ENCODE results near the gene C3orf52. TPM values are rescaled to one million over a fixed set of nuclear protein-coding genes. Genes with fewer than 3 reads are reported as not detected.

The C3orf52 gene
- total and polyA plus RNA-seq, 3 donors from 2014 or later: 5.7 to 13.2 (median 6.8) TPM

GRCh38 chr3:112119962-112120836 lies 34.0 kb downstream of the C3orf52 start:
- Histone ChIP-seq H3K27me3 (no peaks in the 10 kb centered on the region), H3K4me3 (no peak overlapping the region), H3K9me3 (no peaks in the 10 kb centered on the region), H3K4me1 (peaks cover 11% of the 10 kb centered on the region), H3K36me3 (ENCODE audit: low read depth, missing control alignments) (no peaks in the 10 kb centered on the region), H3K27ac (no peak overlapping the region)
- DNase-seq: no peak
- intact Hi-C loops (cut with DNase I; ENCODE audit: low total_unique reads): no loop called here
- 70 to 73% methylated on average over 9 of the region's 9 CpGs for WGBS, 2 donors
- TF ChIP-seq POLR2A (IDR thresholded peaks at IDR 0.05): no peak
- TF ChIP-seq CTCF (IDR thresholded peaks at IDR 0.05): no peak

GRCh38 chr3:112121577-112122547 lies 35.7 kb downstream of the C3orf52 start:
- no peaks in the 10 kb centered on the region for H3K9me3 ChIP-seq
- no peaks in the 10 kb centered on the region for H3K36me3 ChIP-seq (ENCODE audit: low read depth, missing control alignments)
- H3K4me1 ChIP-seq: peaks cover 18% of the 10 kb centered on the region
- H3K27me3 ChIP-seq: no peaks in the 10 kb centered on the region
- TF ChIP-seq CTCF (IDR thresholded peaks at IDR 0.05): no peak
- no peak for DNase-seq
- no peak overlapping the region for H3K4me3 ChIP-seq
- H3K27ac ChIP-seq: no peak overlapping the region
- intact Hi-C loops (cut with DNase I; ENCODE audit: low total_unique reads): no loop called here
- 94 to 95% methylated on average over 2 of the region's 2 CpGs for WGBS, 2 donors

GRCh38 chr3:112122870-112123269 lies 36.7 kb downstream of the C3orf52 start:
- H3K27me3 ChIP-seq: no peaks in the 10 kb centered on the region
- intact Hi-C loops (cut with DNase I; ENCODE audit: low total_unique reads): no loop called here

GRCh38 chr3:112123548-112123947 lies 37.4 kb downstream of the C3orf52 start:
- no peak overlapping the region for H3K4me3 ChIP-seq

More at GRCh38 chr3:112122870-112123269, 36.7 kb downstream of the C3orf52 start:
- H3K27ac ChIP-seq: no peak overlapping the region
- H3K4me1 ChIP-seq: peaks cover 22% of the 10 kb centered on the region
- H3K36me3 ChIP-seq (ENCODE audit: low read depth, missing control alignments): no peaks in the 10 kb centered on the region
- TF ChIP-seq CTCF (IDR thresholded peaks at IDR 0.05): no peak
- TF ChIP-seq POLR2A (IDR thresholded peaks at IDR 0.05): no peak
- no peak overlapping the region for H3K4me3 ChIP-seq
- H3K9me3 ChIP-seq: no peaks in the 10 kb centered on the region
- DNase-seq: no peak

More at GRCh38 chr3:112123548-112123947, 37.4 kb downstream of the C3orf52 start:
- intact Hi-C loops (cut with DNase I; ENCODE audit: low total_unique reads): no loop called here
- Histone ChIP-seq H3K4me1 (peaks cover 22% of the 10 kb centered on the region), H3K9me3 (no peaks in the 10 kb centered on the region), H3K27me3 (no peaks in the 10 kb centered on the region), H3K36me3 (ENCODE audit: low read depth, missing control alignments) (no peaks in the 10 kb centered on the region), H3K27ac (no peak overlapping the region)
- TF ChIP-seq POLR2A (IDR thresholded peaks at IDR 0.05) (no peak), CTCF (IDR thresholded peaks at IDR 0.05) (no peak)
- DNase-seq: no peak
- WGBS, 2 donors: 83 to 98% methylated on average over 2 of the region's 2 CpGs
